Naive B cell (primary cell): ENCODE measurements around the gene OGA. TPM values are rescaled to one million over a fixed set of nuclear protein-coding genes. Genes with fewer than 3 reads are reported as not detected.

ENCODE experiments used
- ATAC-seq, 2 donors: fragments of 150-1000 bp; cut with Tn5 transposase; 2 replicates each; pipeline ENCODE4 v1.10.0; 2021; ENCODE audit warnings: low read depth in 2 of 2, mild to moderate bottlenecking in 2 of 2, moderate library complexity in 2 of 2
- DNase-seq: peaks from one replicate; pipeline ENCODE4 v3.0.0; 2022
- H3K27ac Mint-ChIP-seq, 6 donors: one replicate each; pipeline ENCODE4 v1.8.0; 2020 to 2022; ENCODE audit warnings: mild to moderate bottlenecking in 6 of 6, mixed read lengths in 6 of 6, moderate library complexity in 5 of 6, inconsistent platforms in 2 of 6
- H3K27me3 Mint-ChIP-seq, 3 donors: one replicate each; pipeline ENCODE4 v1.8.0; 2021 to 2022; ENCODE audit warnings: mixed read lengths in 3 of 3, mild to moderate bottlenecking in 1 of 3
- H3K36me3 Mint-ChIP-seq, 2 donors: one replicate each; pipeline ENCODE4 v1.8.0; 2020 to 2022; ENCODE audit warnings: mixed read lengths in 2 of 2, inconsistent platforms in 1 of 2, mild to moderate bottlenecking in 1 of 2
- H3K4me1 Mint-ChIP-seq, 3 donors: one replicate each; pipeline ENCODE4 v1.8.0; 2020 to 2022; ENCODE audit warnings: mixed read lengths in 3 of 3, inconsistent platforms in 1 of 3, mild to moderate bottlenecking in 1 of 3, moderate library complexity in 1 of 3
- H3K4me3 Mint-ChIP-seq, 8 donors: one replicate each; pipeline ENCODE4 v1.8.0; 2020 to 2022; ENCODE audit warnings: mild to moderate bottlenecking in 8 of 8, mixed read lengths in 8 of 8, moderate library complexity in 8 of 8, inconsistent platforms in 2 of 8
- H3K9me3 Mint-ChIP-seq, 7 donors: one replicate each; pipeline ENCODE4 v1.8.0; 2020 to 2022; ENCODE audit warnings: mixed read lengths in 7 of 7, mild to moderate bottlenecking in 5 of 7, inconsistent platforms in 2 of 7, moderate library complexity in 1 of 7
- polyA plus RNA-seq, 6 donors: library from polyadenylated mRNA; unstranded; fragments of 300-500 nt; fragmentation: Illumina TruSeq; gene quantifications; one replicate each; pipeline ENCODE4 v1.2.3, GENCODE V29; 2021; ENCODE audit warnings: low read depth in 6 of 6

The OGA gene
- polyA plus RNA-seq, 6 donors from 2014 or later, result 36.1 to 77.5 (median 61.2) TPM

DNA sequence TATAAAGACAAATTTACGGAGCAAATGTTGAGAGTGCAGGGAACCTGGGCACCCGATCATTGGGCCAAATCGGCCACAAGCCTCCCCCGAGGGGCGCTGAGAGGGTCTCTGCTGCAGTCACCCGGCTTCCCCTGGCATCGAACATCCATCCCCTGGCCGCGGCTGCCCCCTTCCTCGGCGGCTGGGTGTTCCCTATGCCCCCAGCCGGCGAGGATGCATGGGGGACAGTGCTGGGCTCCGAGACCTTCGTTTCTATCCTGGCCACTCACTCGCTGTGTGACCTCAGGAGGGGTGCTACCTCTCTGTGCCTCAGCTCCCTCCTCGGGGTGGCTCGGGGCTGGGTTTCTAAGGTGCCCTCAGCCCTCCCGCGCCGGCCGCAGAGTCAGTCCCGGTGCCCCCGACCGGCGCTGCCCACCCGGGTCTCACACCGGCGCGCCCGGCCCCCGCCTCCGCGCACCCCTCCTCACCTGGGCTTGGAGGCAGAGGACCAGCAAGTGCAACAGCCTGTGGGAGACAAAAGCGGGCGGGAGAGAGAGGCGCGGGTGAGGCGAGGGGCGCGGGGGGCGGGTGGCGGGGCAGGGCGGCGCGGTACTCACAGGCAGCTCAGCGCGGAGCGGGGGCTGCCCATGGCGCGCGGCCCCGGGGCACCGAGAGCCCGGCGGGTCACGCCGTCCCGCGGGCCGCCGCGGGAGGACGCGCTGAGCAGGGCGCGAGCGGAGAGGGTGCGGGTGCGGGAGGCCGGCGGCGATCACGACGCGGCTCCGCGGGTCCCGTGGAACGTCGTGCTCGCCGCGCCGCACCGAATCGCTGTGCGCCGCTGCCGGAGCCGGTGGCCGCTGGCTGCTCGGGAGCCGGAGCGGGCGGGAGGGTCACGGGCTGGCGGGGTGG, 42.7 kb downstream of the OGA start, which contains the start of gene FGF8:
FGF8 (minus strand) TSS at position 842 of the 888 bp plus-strand sequence; CDS start at position 628, 214 bp downstream.
- H3K27me3 Mint-ChIP-seq, result peaks cover 49 to 75% (median 74%) of the 10 kb centered on the region in 3 donors
- H3K4me1 Mint-ChIP-seq, result peaks cover 36 to 56% (median 43%) of the 10 kb centered on the region in 3 donors
- peak within 1 kb of the TSS; percentile 35 to 90 (median 78) for H3K4me3 Mint-ChIP-seq
- H3K36me3 Mint-ChIP-seq, result no peaks in the 10 kb centered on the region
- peak within 1 kb of the TSS in 3 of 6 donors; percentile 52 to 72 (median 69) for H3K27ac Mint-ChIP-seq
- no peaks in the 10 kb centered on the region for H3K9me3 Mint-ChIP-seq
- DNase-seq (no peak), ATAC-seq (no peak)

DNA sequence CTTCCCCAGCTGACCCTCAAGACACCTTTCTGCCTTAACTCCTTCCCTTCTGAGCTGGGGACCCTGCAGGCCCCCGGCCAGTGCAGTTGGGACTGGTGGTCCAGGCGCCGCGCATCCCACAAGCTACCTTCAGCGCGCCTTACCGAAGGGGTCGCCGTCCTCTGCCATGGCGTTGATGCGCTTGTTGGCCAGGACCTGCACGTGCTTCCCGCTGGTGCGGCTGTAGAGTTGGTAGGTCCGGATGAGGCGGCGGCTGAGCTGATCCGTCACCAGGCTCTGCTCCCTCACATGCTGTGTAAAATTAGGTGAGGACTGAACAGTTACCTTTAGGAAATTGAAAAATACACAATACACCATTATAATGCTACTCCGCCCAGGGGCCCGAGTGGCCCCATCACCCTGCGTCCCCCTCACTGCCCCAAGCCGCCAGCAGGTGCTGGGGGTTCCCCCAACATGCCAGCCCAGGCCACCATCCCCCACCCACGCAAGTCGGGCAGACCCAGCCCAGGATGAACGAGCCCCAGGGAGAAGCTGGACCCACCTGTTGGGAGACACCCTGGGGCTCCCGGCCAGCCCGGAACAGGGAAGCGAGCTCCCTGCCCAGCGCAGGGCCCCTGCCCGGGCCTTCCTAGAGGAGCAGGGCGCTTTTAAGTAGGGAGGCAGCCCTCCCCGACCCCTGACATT, 43.5 kb downstream of the OGA start:
- Mint-ChIP-seq H3K4me1 (peaks cover 32 to 51% (median 39%) of the 10 kb centered on the region in 3 donors), H3K4me3 (peak overlapping the region; percentile 47 to 87 (median 68))
- peak; percentile 25 to 43 for ATAC-seq

DNA sequence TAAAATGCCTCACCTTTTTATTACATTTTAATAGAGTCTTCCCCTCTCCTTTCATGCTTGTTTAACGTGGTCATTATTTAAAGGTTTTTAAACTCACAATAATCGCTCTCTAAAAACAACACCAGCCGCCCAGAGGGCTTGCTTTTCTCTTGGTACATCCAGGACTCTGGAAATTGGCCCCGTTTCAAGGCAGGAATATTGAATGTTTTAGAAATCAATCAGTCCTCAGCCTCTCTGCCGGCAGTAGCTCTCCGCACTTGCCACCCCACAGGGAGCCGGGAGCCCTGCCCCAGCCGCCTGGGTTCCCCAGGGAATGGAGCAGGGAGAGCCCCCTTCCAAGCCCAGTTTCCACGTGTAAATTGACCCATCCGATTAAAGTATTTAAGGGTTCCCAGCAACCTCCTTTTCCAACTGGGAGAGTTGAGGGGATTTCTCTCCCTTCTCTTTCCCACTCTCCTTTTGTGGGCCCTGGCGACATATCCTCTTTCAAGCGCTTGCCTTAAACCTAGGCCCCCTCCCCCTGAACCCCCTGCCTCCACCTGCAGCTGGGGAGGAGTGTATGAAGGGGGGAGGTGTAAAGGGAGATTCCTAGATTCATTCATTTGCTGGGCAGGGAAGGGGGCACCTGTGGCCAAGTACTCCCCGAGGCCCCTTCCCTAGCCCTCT, 44.2 kb downstream of the OGA start:
- ATAC-seq (no peak), DNase-seq (no peak)
- peaks cover 27 to 44% (median 34%) of the 10 kb centered on the region in 3 donors for H3K4me1 Mint-ChIP-seq
- H3K9me3 Mint-ChIP-seq, result no peaks in the 10 kb centered on the region
- H3K36me3 Mint-ChIP-seq, result no peaks in the 10 kb centered on the region
- H3K27ac Mint-ChIP-seq, result peak overlapping the region in 2 of 6 donors; percentile 43 to 65
- peaks cover 57 to 80% (median 76%) of the 10 kb centered on the region in 3 donors for H3K27me3 Mint-ChIP-seq
- H3K4me3 Mint-ChIP-seq, result peak overlapping the region in 6 of 8 donors; percentile 52 to 76 (median 64)

More for the DNA sequence above, 43.5 kb downstream of the OGA start:
- Mint-ChIP-seq H3K36me3 (no peaks in the 10 kb centered on the region), H3K27me3 (peaks cover 52 to 78% (median 74%) of the 10 kb centered on the region in 3 donors), H3K9me3 (no peaks in the 10 kb centered on the region), H3K27ac (peak overlapping the region in 3 of 6 donors; percentile 27 to 65 (median 53))
- DNase-seq, result no peak

DNA sequence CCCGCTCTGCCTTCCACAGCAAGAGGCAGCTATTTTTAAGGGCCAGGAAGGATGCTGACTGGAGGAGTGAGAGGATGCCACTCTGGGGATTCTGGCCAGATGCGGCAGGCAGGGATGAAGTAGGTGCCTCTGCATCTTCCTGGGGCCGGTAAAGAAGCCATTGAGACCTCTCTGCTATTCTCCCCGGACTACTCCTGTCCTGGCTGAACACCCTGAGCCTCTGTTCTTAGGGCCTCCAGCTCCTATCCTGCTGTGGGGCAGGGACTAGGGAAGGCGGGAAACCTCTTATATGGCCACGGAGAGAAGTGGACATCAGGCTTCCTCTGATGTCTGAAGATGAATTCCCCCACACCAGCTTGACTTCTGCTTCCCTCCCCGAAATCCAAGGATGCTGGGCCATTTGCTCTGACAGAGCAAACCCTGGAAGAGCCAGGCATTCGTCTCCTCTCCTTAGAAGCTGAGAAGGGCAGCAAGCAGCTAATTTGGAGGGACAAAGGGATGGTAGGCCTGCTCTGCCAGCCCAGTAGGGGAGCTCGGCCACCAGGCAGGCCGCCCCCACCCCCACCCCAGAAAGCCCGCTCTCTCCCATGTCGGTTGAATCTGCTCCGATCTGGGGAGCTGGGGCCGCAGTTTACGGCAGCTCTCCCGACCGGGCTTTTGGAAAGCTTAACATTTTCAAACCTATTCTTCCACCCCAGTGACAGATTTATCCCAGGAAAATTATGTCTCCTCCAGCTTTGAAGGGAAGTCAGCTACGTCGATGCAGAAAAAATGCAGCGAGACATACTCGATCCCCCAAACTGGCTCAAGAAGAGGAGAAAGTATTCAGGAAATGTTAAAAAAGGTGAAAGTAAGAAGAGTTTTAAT, 45.1 kb downstream of the OGA start:
- Mint-ChIP-seq H3K36me3 (no peaks in the 10 kb centered on the region), H3K4me3 (peak overlapping the region in 5 of 8 donors; percentile 33 to 64 (median 52)), H3K9me3 (no peaks in the 10 kb centered on the region), H3K27ac (peak overlapping the region in 1 of 6 donors; percentile 38), H3K27me3 (peaks cover 57 to 80% (median 71%) of the 10 kb centered on the region in 3 donors), H3K4me1 (peaks cover 22 to 35% (median 30%) of the 10 kb centered on the region in 3 donors)
- DNase-seq, result no peak
- ATAC-seq, result no peak

DNA sequence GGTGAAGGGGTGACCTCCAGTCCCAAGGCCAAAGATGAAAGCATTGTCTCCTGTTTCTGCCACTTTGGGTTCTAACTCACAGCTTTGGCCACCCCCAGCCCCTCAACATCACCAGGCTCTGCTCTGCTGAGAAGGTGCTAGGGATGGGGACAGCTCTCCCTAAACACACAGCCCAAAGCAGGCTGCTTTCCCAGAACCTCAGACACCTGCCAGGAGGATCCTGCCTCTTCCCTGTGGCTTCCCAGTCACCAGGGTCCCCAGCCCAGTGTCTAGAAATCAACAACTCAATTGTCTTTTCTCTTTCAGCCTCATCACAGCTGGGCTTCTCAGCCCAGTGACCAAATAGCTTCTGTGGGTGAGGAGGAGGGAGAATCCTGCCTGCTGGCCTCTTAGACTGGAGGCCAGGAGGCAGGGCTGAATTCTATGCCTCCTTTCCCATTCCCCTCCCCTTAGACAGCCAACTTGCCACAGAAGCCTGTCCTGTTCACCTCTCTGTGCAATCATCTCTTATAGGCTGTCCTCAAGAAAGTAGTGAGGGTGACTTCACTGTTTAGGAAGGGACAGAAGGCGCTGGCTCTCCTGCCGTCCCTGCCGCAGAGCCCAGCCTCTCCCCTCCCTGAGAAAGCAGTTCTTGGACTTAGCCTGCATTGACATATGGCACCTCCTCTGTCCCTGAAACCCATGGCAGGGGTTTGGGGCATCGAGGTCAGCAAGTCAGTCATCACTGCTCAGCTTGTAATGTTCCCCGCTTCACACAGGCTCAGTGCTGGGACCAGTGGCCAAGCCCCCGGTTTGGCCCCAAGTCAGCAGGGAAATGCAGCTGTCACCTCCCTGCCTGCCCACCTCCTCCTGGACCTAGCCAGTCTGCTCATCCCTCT, 46.0 kb downstream of the OGA start:
- peaks cover 54 to 75% (median 62%) of the 10 kb centered on the region in 3 donors for H3K27me3 Mint-ChIP-seq
- H3K4me1 Mint-ChIP-seq, result peaks cover 18 to 30% (median 24%) of the 10 kb centered on the region in 3 donors
- H3K27ac Mint-ChIP-seq, result peak overlapping the region in 4 of 6 donors; percentile 3 to 66 (median 29)
- no peaks in the 10 kb centered on the region for H3K36me3 Mint-ChIP-seq
- H3K9me3 Mint-ChIP-seq, result no peaks in the 10 kb centered on the region
- no peak overlapping the region for H3K4me3 Mint-ChIP-seq
- DNase-seq (no peak), ATAC-seq (no peak)

DNA sequence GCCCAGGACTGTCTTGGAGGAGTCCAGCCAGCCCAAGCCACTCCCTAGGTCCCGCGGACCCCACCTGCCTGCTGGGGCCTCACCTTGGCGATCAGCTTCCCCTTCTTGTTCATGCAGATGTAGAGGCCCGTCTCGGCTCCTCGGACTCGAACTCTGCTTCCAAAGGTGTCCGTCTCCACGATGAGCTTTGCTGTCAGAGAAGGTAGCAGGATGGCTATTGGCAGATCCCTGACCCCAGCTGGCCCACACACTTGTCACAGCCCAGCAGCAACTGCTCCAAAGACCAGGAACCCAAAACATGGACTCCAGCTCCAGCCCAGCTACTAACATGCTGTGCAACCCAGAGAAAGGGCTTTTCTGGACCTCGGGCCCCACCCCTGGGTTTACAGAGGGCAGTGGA, 46.9 kb downstream of the OGA start:
- peaks cover 15 to 25% (median 17%) of the 10 kb centered on the region in 3 donors for H3K4me1 Mint-ChIP-seq
- no peak overlapping the region for H3K27ac Mint-ChIP-seq
- no peak overlapping the region for H3K4me3 Mint-ChIP-seq
- peaks cover 58 to 76% (median 62%) of the 10 kb centered on the region in 3 donors for H3K27me3 Mint-ChIP-seq
- DNase-seq, result no peak
- ATAC-seq, result no peak
- no peaks in the 10 kb centered on the region for H3K9me3 Mint-ChIP-seq
- no peaks in the 10 kb centered on the region for H3K36me3 Mint-ChIP-seq

DNA sequence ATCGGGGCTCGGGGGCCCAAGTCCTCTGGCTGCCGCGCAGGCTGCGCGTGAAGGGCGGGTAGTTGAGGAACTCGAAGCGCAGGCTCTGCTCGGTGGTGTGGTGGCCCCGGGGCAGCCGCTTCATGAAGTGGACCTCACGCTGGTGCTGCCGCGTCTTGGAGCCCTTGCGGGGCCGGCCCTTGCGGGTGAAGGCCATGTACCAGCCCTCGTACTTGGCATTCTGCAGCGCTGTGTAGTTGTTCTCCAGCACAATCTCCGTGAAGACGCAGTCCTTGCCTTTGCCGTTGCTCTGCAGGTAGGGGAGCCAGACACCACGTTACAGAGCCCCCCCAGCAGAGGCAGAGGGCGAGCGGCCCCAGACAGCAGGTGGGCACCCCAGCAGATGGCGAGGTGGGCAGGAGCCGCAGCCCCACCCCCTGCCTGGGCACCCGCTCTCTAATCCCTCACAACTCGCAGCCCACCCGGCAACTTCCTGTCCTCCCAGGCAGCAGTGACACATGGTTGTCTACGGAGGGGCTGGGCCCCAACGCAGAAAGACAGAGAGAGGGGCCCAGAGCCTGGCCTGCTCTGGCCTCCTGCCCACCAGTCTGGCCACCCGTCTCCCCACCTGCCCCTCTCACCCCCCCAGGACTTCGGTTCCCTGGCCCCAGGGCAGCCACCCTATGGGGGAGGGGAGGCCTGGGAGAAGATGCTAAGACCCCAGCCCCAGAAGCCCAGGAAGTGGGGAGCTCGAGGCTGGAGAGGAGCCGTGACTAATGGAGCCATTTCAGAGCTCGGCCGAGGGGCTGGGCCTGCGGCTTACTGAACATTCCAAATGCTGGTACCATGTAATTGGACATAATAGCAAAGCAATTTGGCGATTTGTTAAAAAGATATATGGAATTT, 47.7 kb downstream of the OGA start:
- Mint-ChIP-seq H3K4me1 (peaks cover 15 to 25% (median 17%) of the 10 kb centered on the region in 3 donors), H3K9me3 (no peaks in the 10 kb centered on the region), H3K27ac (no peak overlapping the region), H3K27me3 (peaks cover 64 to 82% (median 70%) of the 10 kb centered on the region in 3 donors), H3K4me3 (no peak overlapping the region), H3K36me3 (no peaks in the 10 kb centered on the region)
- no peak for ATAC-seq
- DNase-seq, result no peak

DNA sequence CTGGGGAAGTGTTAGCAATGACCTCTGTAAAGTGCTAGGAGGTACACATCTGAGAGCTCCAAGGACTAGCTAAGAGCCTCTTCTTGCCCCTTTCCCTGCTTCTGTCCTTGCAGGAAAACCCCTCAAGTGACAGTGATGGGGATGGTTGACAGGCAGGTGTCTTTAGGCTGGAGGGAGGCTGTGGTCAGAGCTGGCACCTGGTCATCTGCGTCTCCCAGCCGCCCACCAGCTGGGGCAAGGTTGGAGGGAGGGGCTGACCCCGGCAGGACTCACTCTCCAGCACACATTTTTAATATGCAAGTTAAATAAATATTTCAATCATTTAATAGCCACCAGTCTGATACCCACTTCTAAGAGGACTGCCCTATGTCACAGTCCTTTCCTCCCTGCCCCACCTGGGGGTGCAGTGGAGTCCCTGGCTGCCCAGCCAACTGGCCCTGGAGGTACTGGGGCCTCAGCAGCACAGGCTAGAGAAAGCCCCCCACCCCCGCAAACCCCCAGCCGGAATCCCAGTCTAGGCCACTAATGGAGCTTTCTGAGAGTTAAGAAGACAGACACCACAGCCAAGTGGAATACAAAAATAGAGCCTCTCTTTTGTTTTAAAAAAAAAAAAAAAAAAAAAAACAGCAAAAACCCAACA, 48.6 kb downstream of the OGA start:
- Mint-ChIP-seq H3K27me3 (peaks cover 65 to 85% (median 75%) of the 10 kb centered on the region in 3 donors), H3K9me3 (no peaks in the 10 kb centered on the region), H3K4me3 (no peak overlapping the region), H3K27ac (no peak overlapping the region), H3K4me1 (peaks cover 13 to 16% (median 15%) of the 10 kb centered on the region in 3 donors), H3K36me3 (no peaks in the 10 kb centered on the region)
- ATAC-seq (no peak), DNase-seq (no peak)

DNA sequence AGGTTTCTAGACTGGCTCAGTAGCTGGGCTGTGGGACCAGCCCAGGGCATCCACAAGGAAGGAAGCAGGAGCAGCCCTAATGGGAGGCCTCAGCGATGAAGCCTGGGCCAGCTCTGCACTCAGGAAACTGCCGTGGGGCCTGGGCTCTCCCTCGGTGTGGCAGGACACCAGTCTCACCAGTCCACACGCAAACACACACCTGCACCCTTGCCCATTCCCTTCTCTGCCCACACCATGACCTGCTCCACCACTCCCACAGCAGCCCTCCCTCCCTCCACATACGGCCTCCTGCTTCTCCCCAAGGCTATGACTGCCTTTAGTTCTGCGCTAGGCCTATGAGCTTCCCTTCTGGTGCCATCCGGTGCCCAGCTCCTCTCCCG, 49.5 kb downstream of the OGA start:
- no peak overlapping the region for H3K27ac Mint-ChIP-seq
- ATAC-seq, result no peak
- H3K36me3 Mint-ChIP-seq, result no peaks in the 10 kb centered on the region
- peaks cover 4 to 7% (median 6%) of the 10 kb centered on the region in 3 donors for H3K4me1 Mint-ChIP-seq
- no peaks in the 10 kb centered on the region for H3K9me3 Mint-ChIP-seq
- peaks cover 60 to 82% (median 74%) of the 10 kb centered on the region in 3 donors for H3K27me3 Mint-ChIP-seq
- H3K4me3 Mint-ChIP-seq, result no peak overlapping the region
- DNase-seq, result no peak

DNA sequence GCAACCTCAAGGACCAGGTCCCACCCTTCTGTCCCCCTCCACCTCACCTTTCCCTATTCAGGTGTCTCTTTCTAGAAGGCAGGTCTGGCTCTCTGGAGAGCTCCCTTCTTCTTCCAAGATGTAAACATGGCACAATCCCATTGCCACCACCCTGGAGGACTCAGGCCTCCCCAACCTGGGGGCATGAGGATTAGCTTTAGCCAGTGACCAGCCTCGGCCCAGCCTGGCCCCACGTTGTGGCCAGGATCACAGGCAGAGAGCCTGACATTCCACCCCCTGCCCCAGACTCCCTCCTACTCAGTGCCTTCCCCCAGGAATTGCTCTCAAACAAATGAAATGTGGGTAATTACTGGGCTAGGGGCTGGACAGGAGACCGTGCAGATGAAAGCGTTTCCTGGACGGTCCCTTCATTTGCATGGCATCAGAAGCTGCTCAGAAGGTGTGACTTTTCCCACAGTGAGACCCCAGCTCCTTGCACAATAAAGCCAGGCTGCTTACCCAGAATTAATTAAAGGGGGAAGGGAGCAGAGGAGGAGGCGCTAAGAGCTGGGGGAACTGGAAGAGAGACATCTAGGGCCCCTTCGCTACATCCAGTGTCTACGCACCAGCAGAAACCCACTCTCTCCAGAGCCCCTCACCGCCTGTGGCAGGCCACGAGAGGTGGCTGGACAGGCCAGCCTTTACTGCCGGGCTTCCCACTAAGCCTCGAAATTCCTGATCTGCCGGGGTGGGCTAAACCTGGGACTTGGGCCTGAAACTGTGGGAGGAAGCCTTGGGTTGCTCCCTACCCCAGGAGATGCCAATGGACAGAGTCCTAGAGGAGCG, 50.1 kb downstream of the OGA start:
- no peaks in the 10 kb centered on the region for H3K9me3 Mint-ChIP-seq
- H3K27ac Mint-ChIP-seq, result peak overlapping the region in 1 of 6 donors; percentile 18
- peaks cover 57 to 80% (median 71%) of the 10 kb centered on the region in 3 donors for H3K27me3 Mint-ChIP-seq

More for the DNA sequence above, 50.1 kb downstream of the OGA start:
- Mint-ChIP-seq H3K4me1 (peaks cover 0 to 1% (median under 1%) of the 10 kb centered on the region in 3 donors), H3K4me3 (no peak overlapping the region), H3K36me3 (no peaks in the 10 kb centered on the region)
- ATAC-seq, result no peak
- DNase-seq, result no peak
